ENCODE data around the gene SH3BP4. TPM values are rescaled to one million over a fixed set of nuclear protein-coding genes. Genes with fewer than 3 reads are reported as not detected.
A peak's percentile ranks its signal among the peaks of the same experiment; 100 is the strongest.

Gene SH3BP4
- total and polyA plus RNA-seq, 2 of the 13 experiments (the other 11 are each of a cell fraction or from before 2014, with no cell fraction given), result 34.6 to 99.1 TPM

DNA sequence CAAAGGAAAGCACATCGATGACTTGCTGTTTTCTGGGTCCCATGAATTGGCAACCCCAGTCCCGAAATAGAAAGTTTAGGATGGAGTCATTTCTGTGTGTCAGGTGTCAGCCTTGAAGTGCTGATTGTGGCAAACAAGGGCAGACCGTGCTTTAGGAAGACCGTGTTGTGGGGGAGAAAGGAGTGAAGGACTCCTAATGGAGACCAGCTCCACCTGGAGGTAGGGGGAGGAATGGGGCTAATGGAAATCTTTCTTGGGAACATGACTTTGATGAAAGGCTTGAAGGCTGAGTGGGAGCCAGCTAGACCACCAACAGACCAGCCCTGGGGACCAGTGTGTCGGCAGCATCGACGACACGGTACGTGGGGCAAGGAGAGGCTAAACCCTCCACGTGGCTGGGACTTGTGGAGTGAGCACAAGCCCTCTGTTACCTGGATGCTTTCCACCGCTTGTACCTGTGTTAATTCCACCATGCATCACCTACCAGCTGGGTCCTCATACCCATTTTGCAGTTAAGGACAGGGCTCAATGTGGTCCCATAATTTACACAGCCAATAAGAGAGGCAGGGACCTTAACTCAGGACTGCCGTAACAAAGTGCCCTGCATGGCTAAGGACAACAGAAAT lies 104.2 kb downstream of the SH3BP4 start (continued):
- TF ChIP-seq, protein P1, sequence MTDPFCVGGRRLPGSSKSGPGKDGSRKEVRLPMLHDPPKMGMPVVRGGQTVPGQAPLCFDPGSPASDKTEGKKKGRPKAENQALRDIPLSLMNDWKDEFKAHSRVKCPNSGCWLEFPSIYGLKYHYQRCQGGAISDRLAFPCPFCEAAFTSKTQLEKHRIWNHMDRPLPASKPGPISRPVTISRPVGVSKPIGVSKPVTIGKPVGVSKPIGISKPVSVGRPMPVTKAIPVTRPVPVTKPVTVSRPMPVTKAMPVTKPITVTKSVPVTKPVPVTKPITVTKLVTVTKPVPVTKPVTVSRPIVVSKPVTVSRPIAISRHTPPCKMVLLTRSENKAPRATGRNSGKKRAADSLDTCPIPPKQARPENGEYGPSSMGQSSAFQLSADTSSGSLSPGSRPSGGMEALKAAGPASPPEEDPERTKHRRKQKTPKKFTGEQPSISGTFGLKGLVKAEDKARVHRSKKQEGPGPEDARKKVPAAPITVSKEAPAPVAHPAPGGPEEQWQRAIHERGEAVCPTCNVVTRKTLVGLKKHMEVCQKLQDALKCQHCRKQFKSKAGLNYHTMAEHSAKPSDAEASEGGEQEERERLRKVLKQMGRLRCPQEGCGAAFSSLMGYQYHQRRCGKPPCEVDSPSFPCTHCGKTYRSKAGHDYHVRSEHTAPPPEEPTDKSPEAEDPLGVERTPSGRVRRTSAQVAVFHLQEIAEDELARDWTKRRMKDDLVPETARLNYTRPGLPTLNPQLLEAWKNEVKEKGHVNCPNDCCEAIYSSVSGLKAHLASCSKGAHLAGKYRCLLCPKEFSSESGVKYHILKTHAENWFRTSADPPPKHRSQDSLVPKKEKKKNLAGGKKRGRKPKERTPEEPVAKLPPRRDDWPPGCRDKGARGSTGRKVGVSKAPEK (CRISPR knock-in tag; IDR thresholded peaks at IDR 0.05; ENCODE audit: borderline replicate concordance), result no peak
- peak; percentile 45; the same call in 1 of the 2 replicates for TF ChIP-seq MEF2D (CRISPR knock-in tag; IDR thresholded peaks at IDR 0.05)
- no peak for TF ChIP-seq DMAP1 (CRISPR knock-in tag; IDR thresholded peaks at IDR 0.05)
- TF ChIP-seq ZNF383 (CRISPR knock-in tag; IDR thresholded peaks at IDR 0.05; ENCODE audit: borderline replicate concordance), result no peak
- TF ChIP-seq ZKSCAN8 (CRISPR knock-in tag; IDR thresholded peaks at IDR 0.05; ENCODE audit: borderline replicate concordance), result peak; percentile 69; the same call in 1 of the 2 replicates
- TF ChIP-seq, protein P2, sequence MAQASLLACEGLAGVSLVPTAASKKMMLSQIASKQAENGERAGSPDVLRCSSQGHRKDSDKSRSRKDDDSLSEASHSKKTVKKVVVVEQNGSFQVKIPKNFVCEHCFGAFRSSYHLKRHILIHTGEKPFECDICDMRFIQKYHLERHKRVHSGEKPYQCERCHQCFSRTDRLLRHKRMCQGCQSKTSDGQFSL (CRISPR knock-in tag; IDR thresholded peaks at IDR 0.05), result peak; percentile 90
- TF ChIP-seq SP140L (CRISPR knock-in tag; IDR thresholded peaks at IDR 0.05; ENCODE audit: borderline replicate concordance), result no peak
- TF ChIP-seq SRSF9 (IDR thresholded peaks at IDR 0.05; ENCODE audit: borderline replicate concordance, insufficient read depth, low read depth, low read length, poor library complexity, severe bottlenecking), result no peak
- peak; percentile 42 for TF ChIP-seq ZNF781 (CRISPR knock-in tag; IDR thresholded peaks at IDR 0.05; ENCODE audit: borderline replicate concordance, not compliant biosample characterization)
- TF ChIP-seq, protein P3, sequence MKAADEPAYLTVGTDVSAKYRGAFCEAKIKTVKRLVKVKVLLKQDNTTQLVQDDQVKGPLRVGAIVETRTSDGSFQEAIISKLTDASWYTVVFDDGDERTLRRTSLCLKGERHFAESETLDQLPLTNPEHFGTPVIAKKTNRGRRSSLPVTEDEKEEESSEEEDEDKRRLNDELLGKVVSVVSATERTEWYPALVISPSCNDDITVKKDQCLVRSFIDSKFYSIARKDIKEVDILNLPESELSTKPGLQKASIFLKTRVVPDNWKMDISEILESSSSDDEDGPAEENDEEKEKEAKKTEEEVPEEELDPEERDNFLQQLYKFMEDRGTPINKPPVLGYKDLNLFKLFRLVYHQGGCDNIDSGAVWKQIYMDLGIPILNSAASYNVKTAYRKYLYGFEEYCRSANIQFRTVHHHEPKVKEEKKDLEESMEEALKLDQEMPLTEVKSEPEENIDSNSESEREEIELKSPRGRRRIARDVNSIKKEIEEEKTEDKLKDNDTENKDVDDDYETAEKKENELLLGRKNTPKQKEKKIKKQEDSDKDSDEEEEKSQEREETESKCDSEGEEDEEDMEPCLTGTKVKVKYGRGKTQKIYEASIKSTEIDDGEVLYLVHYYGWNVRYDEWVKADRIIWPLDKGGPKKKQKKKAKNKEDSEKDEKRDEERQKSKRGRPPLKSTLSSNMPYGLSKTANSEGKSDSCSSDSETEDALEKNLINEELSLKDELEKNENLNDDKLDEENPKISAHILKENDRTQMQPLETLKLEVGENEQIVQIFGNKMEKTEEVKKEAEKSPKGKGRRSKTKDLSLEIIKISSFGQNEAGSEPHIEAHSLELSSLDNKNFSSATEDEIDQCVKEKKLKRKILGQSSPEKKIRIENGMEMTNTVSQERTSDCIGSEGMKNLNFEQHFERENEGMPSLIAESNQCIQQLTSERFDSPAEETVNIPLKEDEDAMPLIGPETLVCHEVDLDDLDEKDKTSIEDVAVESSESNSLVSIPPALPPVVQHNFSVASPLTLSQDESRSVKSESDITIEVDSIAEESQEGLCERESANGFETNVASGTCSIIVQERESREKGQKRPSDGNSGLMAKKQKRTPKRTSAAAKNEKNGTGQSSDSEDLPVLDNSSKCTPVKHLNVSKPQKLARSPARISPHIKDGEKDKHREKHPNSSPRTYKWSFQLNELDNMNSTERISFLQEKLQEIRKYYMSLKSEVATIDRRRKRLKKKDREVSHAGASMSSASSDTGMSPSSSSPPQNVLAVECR (CRISPR knock-in tag; IDR thresholded peaks at IDR 0.05; ENCODE audit: borderline replicate concordance), result no peak
- no peak for TF ChIP-seq JUNB (CRISPR knock-in tag; IDR thresholded peaks at IDR 0.05; ENCODE audit: borderline replicate concordance)
- TF ChIP-seq, protein P4, sequence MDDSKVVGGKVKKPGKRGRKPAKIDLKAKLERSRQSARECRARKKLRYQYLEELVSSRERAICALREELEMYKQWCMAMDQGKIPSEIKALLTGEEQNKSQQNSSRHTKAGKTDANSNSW (CRISPR knock-in tag; IDR thresholded peaks at IDR 0.05; ENCODE audit: borderline replicate concordance), result no peak
- no peak for TF ChIP-seq ZNF841 (CRISPR knock-in tag; IDR thresholded peaks at IDR 0.05; ENCODE audit: borderline replicate concordance)
- TF ChIP-seq MIXL1 (CRISPR knock-in tag; IDR thresholded peaks at IDR 0.05), result 0 out of 2 replicates have a peak, but pooled peaks have one; percentile 49
- TF ChIP-seq, protein P5, sequence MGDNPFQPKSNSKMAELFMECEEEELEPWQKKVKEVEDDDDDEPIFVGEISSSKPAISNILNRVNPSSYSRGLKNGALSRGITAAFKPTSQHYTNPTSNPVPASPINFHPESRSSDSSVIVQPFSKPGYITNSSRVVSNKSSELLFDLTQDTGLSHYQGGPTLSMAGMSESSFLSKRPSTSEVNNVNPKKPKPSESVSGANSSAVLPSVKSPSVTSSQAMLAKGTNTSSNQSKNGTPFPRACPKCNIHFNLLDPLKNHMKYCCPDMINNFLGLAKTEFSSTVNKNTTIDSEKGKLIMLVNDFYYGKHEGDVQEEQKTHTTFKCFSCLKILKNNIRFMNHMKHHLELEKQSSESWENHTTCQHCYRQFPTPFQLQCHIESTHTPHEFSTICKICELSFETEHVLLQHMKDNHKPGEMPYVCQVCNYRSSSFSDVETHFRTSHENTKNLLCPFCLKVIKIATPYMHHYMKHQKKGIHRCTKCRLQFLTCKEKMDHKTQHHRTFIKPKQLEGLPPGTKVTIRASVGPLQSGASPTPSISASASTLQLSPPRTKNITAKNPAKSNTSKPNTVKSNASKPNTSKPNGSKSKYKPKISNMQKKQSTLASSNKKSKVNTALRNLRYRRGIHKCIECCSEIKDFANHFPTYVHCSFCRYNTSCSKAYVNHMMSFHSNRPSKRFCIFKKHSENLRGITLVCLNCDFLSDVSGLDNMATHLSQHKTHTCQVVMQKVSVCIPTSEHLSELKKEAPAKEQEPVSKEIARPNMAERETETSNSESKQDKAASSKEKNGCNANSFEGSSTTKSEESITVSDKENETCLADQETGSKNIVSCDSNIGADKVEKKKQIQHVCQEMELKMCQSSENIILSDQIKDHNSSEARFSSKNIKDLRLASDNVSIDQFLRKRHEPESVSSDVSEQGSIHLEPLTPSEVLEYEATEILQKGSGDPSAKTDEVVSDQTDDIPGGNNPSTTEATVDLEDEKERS (CRISPR knock-in tag; IDR thresholded peaks at IDR 0.05), result no peak
- TF ChIP-seq ZNF335 (CRISPR knock-in tag; IDR thresholded peaks at IDR 0.05), result no peak

All from HepG2 (cell line).